HepG2 (cell line): ENCODE data around the gene MLLT10. TPM values are rescaled to one million over a fixed set of nuclear protein-coding genes. Genes with fewer than 3 reads are reported as not detected.

Experiments
- ARID2 ChIP-seq: sonication (generic); formaldehyde crosslinking; IDR thresholded peaks from 2 replicates; pipeline ENCODE4 v1.8.1; 2022; ENCODE audit warnings: mild to moderate bottlenecking, missing genetic modification reagents, borderline replicate concordance
- HNF4A ChIP-seq: sonication (generic); formaldehyde crosslinking; IDR thresholded peaks from 2 replicates; pipeline ENCODE4 v1.4.0; 2020; ENCODE audit warnings: missing genetic modification reagents
- LRRFIP1 ChIP-seq: sonication (generic); formaldehyde crosslinking; conservative IDR thresholded peaks from 2 replicates; pipeline ENCODE4 v1.4.0; 2020; ENCODE audit warnings: missing genetic modification reagents
- PAX8 ChIP-seq: sonication (generic); formaldehyde crosslinking; IDR thresholded peaks from 2 replicates; pipeline ENCODE4 v1.8.0; 2022; ENCODE audit warnings: mild to moderate bottlenecking, missing genetic modification reagents, borderline replicate concordance
- SMAD1 ChIP-seq: sonication (generic); formaldehyde crosslinking; IDR thresholded peaks from 2 replicates; pipeline ENCODE4 v1.4.0; 2020; ENCODE audit warnings: missing genetic modification reagents, low read depth, mild to moderate bottlenecking, borderline replicate concordance
- ZBTB40 ChIP-seq, 2 experiments: fragments of 450-650 bp in 1 of 2; sonication (generic) in 1 of 2; formaldehyde crosslinking in 1 of 2; IDR thresholded peaks; 2 replicates each; pipeline versions ENCODE4 v1.6.1 to v1.8.0; 2016 to 2022; ENCODE audit warnings: antibody characterized with exemption in 1 of 2, mild to moderate bottlenecking in 1 of 2, missing genetic modification reagents in 1 of 2
- ZNF292 ChIP-seq: sonication (generic); formaldehyde crosslinking; IDR thresholded peaks from 2 replicates; pipeline ENCODE4 v1.8.1; 2022; ENCODE audit warnings: mild to moderate bottlenecking, low read depth, missing genetic modification reagents, borderline replicate concordance
- ZNF296 ChIP-seq: sonication (generic); formaldehyde crosslinking; conservative IDR thresholded peaks from 2 replicates; pipeline ENCODE4 v1.5.0; 2020; ENCODE audit warnings: mild to moderate bottlenecking, missing genetic modification reagents
- ZNF501 ChIP-seq: sonication (generic); formaldehyde crosslinking; IDR thresholded peaks from 2 replicates; pipeline ENCODE4 v1.5.1; 2020; ENCODE audit warnings: mild to moderate bottlenecking, moderate library complexity, missing genetic modification reagents
- ZNF672 ChIP-seq: sonication (generic); formaldehyde crosslinking; IDR thresholded peaks from 2 replicates; pipeline ENCODE4 v1.8.1; 2022; ENCODE audit warnings: missing genetic modification reagents
- polyA plus RNA-seq, 8 experiments: library from polyadenylated mRNA; depleted of rRNA in 3 of 8; stranded (reverse) in 7 of 8; unstranded in 1 of 8; fragments of >200 nt; fragmentation: Illumina TruSeq in 4 of 8; extraction: Trizol in 4 of 8; gene quantifications; 2 replicates each; pipeline versions ENCODE4 v1.2.1 to v1.2.3, GENCODE V29; 2011 to 2016; ENCODE audit warnings: low read depth in 4 of 8, missing spikeins in 1 of 8, mixed read lengths in 1 of 8; ENCODE audit not compliant: insufficient read depth in 1 of 8
- total RNA-seq, 5 experiments: library from RNA; depleted of rRNA; stranded (reverse); fragments of >200 nt; fragmentation: Illumina TruSeq; extraction: Trizol; gene quantifications; 2 replicates each; pipeline ENCODE4 v1.2.3, GENCODE V29; 2016; ENCODE audit warnings: low read depth in 1 of 5
- TF ChIP-seq, protein P1 (sequence below): sonication (generic); formaldehyde crosslinking; IDR thresholded peaks from 2 replicates; pipeline ENCODE4 v1.4.0; 2020; ENCODE audit warnings: mild to moderate bottlenecking, missing genetic modification reagents
- TF ChIP-seq, protein P2 (sequence below): sonication (generic); formaldehyde crosslinking; IDR thresholded peaks from 2 replicates; pipeline ENCODE4 v1.5.0; 2020; ENCODE audit warnings: missing genetic modification reagents

Gene MLLT10
- total and polyA plus RNA-seq, 2 of the 13 experiments (the other 11 are each of a cell fraction or from before 2014, with no cell fraction given), result 51.3 to 84.1 TPM

DNA sequence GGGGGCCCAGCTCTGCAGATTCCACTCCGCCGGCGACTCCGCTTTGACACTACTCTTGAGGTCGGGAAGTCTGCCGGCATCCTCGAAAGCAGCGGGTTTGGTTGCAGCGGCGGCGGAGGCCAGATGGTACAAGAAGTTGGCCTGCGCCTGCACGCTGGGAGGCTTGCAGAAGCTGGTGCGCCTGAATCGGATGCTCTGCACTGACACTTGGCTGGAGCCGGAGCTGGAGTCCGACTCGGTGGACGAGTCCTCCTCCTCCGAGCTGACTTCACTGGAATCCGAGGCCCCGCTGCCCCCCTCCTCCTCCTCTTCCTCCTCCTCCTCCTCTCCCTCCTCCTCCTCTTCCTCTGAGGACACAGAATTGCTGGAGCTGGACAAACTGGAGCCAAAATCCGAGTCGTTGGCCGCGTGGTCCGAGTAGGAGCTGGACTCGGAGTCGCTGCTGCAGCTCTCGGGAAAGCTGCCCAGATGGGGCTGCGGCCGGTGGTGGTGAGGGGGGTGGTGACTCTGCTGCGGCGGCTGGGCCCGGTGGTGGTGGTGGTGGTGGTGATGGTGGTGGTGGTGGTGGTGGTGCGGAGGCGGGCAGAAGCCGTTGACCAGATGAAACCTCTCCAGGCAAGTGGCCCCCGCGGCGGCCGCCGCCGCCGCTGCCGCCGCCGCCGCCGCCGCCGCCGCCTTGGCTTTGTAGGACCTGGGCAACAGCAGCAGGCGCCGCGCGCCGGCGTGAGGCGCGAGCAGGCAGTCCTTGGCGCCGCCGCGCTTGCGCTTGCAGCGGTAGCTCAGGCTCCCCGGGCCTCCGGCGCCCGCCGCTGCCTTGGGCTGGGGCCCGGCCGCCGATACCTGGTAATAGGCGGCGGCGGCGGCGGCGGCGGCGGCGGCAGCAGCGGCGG lies 17.5 kb upstream of the MLLT10 start (continued):
- TF ChIP-seq ZBTB40 (IDR thresholded peaks at IDR 0.05) (no peak), ZBTB40 (CRISPR knock-in tag; IDR thresholded peaks at IDR 0.05) (peak; percentile 24; the same call in 1 of the 2 replicates), ZNF501 (peak; percentile 66; the same call in 1 of the 2 replicates), ZNF296 (CRISPR knock-in tag) (no peak), PAX8 (no peak), LRRFIP1 (no peak), SMAD1 (CRISPR knock-in tag) (0 out of 2 replicates have a peak, but pooled peaks have one; percentile 33), ZNF672 (CRISPR knock-in tag) (no peak), ZNF292 (CRISPR knock-in tag) (peak; percentile 92), HNF4A (CRISPR knock-in tag) (no peak), ARID2 (CRISPR knock-in tag) (no peak)
- TF ChIP-seq, protein P1, sequence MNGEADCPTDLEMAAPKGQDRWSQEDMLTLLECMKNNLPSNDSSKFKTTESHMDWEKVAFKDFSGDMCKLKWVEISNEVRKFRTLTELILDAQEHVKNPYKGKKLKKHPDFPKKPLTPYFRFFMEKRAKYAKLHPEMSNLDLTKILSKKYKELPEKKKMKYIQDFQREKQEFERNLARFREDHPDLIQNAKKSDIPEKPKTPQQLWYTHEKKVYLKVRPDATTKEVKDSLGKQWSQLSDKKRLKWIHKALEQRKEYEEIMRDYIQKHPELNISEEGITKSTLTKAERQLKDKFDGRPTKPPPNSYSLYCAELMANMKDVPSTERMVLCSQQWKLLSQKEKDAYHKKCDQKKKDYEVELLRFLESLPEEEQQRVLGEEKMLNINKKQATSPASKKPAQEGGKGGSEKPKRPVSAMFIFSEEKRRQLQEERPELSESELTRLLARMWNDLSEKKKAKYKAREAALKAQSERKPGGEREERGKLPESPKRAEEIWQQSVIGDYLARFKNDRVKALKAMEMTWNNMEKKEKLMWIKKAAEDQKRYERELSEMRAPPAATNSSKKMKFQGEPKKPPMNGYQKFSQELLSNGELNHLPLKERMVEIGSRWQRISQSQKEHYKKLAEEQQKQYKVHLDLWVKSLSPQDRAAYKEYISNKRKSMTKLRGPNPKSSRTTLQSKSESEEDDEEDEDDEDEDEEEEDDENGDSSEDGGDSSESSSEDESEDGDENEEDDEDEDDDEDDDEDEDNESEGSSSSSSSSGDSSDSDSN (CRISPR knock-in tag), result peak; percentile 90
- TF ChIP-seq, protein P2, sequence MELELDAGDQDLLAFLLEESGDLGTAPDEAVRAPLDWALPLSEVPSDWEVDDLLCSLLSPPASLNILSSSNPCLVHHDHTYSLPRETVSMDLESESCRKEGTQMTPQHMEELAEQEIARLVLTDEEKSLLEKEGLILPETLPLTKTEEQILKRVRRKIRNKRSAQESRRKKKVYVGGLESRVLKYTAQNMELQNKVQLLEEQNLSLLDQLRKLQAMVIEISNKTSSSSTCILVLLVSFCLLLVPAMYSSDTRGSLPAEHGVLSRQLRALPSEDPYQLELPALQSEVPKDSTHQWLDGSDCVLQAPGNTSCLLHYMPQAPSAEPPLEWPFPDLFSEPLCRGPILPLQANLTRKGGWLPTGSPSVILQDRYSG (CRISPR knock-in tag), result no peak
